GM19023 (cell line): ENCODE measurements around the gene DBH.

Experiments used
- ATAC-seq: cut with Tn5 transposase; IDR thresholded peaks from one replicate; pipeline ENCODE4 v1.9.1; 2021; ENCODE audit warnings: mild to moderate bottlenecking, moderate library complexity; ENCODE audit not compliant: unreplicated experiment

DBH gene

GRCh38 chr9:133641861-133642595, 5.9 kb downstream of the DBH start:
- ATAC-seq: no peak

DNA sequence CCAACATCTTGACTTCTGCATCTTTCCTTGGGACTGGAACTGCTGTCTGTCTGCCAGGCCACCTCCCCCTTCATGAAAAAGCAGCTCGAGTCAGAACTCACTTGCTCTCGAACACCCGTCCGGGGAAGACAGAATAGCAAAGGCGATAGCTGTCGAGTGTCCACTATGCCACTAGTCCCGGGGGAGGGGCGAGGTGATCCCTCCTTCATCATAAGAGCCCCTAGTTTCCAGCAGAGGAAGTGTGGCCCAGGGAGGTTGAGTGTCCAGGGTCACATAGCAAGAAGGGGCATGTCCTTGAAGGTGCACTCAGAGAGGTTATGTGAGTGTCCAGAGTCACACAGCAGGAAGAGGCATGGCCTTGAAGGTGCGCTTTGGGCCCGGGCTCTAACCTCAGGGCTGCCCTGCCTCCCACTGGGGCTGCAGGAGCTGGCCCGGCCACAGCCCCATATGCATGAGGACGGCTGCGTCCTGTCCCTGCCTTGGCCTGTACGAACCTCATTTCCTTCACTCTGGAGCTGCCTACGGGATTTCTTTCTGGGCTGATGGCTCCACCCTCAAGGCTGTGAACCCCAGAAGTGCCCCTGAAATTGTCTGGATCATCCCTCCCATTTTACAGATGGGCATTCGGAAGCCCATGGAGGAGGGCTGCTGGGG, 6.7 kb downstream of the DBH start:
- no peak for ATAC-seq

DNA sequence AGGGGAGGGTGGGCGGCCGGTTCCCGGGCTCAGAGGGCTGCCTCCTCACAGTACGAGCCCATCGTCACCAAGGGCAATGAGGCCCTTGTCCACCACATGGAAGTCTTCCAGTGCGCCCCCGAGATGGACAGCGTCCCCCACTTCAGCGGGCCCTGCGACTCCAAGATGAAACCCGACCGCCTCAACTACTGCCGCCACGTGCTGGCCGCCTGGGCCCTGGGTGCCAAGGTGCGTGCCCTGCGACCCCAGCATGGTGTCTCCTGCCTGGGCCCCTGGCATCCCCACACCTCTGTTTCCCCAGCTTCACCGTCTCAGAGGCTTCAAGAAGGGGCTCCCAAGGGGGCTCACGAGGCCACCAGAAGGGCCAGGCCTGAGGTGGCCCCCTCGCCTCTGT, 7.2 kb downstream of the DBH start:
- ATAC-seq: no peak

DNA sequence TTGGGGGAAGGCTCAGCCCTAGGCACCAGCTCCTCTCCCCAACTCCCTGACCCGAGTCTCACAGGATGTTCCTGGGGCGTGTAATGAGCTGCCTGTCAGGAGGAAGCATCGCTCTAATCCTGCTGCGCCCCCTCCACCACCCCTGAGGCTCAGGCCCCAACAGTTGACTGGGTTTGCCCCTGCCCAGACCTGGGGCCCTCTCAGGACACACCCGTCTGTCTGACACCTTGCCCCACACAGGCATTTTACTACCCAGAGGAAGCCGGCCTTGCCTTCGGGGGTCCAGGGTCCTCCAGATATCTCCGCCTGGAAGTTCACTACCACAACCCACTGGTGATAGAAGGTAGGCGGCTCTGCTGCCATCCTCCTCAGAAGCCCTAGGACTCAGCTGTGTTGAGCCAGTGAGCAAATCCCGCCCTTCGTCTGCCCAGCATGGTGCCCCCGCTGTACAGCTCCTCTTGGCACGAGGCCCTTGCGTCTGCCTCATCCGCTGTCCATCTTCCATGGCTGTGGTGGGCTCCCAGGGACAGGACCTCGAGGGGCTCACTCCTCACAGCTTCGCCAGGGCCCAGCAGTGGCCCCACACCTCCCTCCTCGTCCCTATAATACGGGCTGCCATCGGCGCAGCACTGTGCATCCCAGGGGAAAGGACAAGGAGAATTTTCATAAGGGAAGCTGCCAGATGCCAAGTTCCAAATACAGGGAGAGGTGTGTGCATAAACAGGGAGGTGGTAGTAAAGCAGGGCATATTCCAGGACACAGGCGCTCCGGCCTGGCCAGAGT, 8.0 kb downstream of the DBH start:
- ATAC-seq: no peak

GRCh38 chr9:133645021-133645765, 9.0 kb downstream of the DBH start:
- ATAC-seq: no peak

DNA sequence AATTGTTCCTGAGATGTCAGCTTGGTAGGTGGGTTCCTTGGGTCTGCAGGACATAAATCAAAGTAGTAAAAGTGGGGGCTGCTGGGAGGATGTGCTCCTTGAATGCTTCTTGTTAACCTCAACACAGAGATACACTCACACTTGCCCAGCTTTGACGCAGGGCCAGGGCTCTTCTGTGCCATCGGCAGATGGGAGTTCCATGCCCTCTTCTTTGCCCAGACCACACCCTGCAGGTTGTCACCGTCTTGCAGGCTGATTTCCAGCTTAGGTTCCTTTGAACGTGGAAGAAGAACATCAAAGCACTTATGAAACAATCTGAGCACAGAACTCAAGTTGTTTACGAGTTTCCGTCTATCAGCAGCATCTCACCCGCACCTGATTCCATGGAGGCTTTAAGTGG, 11.0 kb downstream of the DBH start:
- ATAC-seq: no peak

- ATAC-seq: no peak
Observed at GRCh38 chr9:133647765-133648469, 11.8 kb downstream of the DBH start.

GRCh38 chr9:133649194-133649593, 13.0 kb downstream of the DBH start:
- ATAC-seq: no peak

- ATAC-seq: no peak
Observed at GRCh38 chr9:133650026-133650425, 13.9 kb downstream of the DBH start.

DNA sequence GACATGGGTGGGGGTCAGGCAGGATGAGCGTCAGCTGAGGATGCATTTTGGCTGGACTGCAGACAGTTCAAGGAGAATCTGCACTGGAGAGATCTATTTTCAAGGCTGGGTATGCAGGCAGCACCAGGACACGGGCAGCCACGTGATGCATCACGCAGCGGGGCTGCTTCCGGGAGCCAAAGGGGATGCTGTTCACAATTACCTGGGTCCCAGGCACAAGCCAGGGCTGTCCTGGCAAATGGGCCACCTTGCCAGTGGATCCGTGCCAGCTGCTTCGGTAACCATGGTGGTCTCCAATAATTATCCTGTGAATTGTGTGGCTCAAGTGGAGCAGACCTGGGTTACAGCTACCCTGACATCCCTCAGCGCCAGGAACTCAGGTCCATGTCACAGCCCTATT, 17.5 kb downstream of the DBH start:
- no peak for ATAC-seq

DNA sequence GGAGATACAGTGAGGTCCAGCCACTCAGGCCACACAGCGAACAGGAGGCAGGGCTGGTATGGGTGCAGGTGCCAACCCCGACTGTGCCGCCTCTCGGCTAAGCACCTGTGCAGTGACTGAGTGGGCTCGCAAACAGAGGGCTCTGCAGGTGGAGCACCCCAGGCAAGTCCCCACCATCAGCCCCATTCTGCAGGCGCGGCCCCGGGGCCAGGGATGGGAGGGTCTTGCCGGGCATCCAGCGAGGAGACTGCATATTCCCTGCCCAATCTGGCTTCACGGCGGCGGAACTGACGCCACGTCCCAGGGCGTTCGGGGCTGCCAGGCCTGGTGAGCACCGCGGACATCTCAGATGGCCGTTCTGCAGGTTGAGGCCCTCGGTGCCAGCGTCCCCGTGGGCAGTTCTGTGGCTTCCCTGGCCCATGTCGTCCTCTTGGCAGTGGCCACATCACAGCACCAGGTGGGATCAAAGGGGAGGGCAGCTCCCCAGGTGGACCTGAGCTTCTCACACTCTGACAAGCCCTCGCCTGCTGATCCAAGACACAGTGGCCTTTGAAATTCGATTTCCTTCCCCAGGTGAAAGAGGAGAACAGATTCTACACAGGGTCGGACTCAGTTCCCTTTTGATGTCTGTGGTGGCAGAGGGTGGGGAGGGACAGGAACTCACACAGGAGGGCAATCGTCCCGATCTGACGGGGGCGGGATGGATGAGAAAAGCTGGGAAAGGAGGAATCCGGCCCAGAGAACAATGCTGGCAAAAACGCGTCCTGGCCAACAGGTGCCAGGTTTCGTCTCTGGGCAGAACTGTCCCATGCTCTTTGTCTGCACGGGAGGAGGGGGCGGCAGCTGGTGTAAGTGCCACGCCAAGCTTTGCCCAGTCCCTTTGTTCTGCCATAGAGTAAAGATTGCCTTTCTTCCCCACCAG, 18.8 kb downstream of the DBH start:
- no peak for ATAC-seq

DNA sequence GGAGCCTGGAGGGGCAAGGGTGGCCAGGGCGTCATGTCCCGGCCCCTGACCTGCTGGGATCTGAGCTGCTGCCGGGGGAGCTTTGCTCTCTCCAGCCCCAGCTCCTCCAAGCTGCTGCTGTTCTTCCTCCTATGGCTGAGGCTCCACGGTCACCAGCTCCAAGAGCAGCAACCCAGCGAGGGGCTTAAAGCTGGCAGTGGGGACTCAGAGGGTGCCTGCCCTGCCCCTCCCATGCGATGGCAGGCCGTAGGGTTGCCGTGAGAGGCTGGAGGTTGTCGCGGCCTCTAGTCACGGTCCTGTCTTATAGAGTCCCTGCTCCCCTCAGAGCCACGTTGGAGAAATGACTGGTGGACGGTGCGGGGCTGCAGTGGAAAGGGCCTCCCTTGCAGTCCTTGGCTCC, 19.5 kb downstream of the DBH start:
- ATAC-seq: no peak

- no peak for ATAC-seq
Observed at GRCh38 chr9:133656211-133657119, 20.3 kb downstream of the DBH start.

- ATAC-seq: no peak
Observed at GRCh38 chr9:133657120-133657661, 21.0 kb downstream of the DBH start.

GRCh38 chr9:133658442-133659431, 22.6 kb downstream of the DBH start:
- ATAC-seq: no peak

DNA sequence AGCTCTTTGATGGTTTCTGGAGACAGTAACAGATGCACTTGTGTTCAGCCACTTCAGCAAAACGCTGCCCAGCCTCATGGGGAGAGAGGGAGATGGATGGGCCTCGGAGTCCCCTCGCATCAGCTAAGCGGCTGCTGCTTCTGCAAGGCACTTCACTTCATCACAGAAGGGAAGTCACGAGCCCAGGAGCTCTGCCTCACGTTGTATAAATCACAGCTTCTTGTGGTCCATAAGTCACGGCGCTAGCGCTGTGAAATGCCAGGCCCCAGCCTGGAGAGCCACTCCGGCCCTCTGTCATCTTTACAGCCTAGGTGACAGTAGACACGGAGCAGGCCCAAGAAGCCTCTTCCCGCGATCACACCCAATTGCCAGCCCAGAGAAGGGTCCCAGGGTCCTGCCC, 23.4 kb downstream of the DBH start:
- no peak for ATAC-seq
